ENCODE data around the gene BID.

DNA sequence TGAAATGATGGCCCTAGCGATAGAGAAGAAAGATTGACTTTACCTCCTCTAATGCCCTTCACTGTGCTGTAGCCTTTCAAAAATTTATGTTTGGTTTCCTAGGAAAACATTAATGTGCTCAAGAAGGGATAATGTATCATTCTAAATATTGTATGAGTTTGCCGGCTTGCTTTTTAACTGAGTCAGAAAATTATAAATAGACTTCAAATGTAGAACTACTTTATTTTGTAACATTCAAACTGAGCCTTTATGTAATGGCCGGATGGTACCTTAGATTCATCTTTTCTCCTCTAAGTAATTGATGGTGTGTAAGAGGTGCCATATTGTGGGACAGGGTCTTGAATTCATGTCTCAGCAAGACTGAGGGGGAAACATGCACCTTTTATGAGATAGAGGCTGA, 57.7 kb downstream of the BID start:
- TF ChIP-seq, protein P1, sequence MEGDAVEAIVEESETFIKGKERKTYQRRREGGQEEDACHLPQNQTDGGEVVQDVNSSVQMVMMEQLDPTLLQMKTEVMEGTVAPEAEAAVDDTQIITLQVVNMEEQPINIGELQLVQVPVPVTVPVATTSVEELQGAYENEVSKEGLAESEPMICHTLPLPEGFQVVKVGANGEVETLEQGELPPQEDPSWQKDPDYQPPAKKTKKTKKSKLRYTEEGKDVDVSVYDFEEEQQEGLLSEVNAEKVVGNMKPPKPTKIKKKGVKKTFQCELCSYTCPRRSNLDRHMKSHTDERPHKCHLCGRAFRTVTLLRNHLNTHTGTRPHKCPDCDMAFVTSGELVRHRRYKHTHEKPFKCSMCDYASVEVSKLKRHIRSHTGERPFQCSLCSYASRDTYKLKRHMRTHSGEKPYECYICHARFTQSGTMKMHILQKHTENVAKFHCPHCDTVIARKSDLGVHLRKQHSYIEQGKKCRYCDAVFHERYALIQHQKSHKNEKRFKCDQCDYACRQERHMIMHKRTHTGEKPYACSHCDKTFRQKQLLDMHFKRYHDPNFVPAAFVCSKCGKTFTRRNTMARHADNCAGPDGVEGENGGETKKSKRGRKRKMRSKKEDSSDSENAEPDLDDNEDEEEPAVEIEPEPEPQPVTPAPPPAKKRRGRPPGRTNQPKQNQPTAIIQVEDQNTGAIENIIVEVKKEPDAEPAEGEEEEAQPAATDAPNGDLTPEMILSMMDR (IDR thresholded peaks at IDR 0.05): no peak
- no peak for TF ChIP-seq ZFX (IDR thresholded peaks at IDR 0.05; ENCODE audit: borderline replicate concordance)

Measured in 22Rv1 (cell line).